NCI-H2107 treated with DMSO at 0.1 percent for 48 hours (cell line): ENCODE data around the gene SART3.
"Not testable (repeated sequence)": the region's sequence is repeated elsewhere in the genome, so short reads cannot be mapped to it uniquely, and the experiment has no call there.

Experiments
- DNase-seq: peaks from one replicate; lab custom pipeline; 2025; ENCODE audit not compliant: unreplicated experiment; lab: John Stamatoyannopoulos, UW

SART3 gene

GRCh38 chr12:108564724-108565123 lies 3.8 kb upstream of the SART3 start:
- no peak for DNase-seq

GRCh38 chr12:108563804-108564151 lies 2.8 kb upstream of the SART3 start:
- no peak for DNase-seq

- DNase-seq, result peak; percentile 63
These were observed 2.3 kb upstream of the SART3 start for GRCh38 chr12:108563136-108563803.

- peak; percentile 94 for DNase-seq
These were observed 1.6 kb upstream of the SART3 start, which contains the start of gene ISCU for GRCh38 chr12:108562348-108563135. Gene ISCU, plus strand, starts transcription at chr12:108562596. Its CDS starts 27 bp downstream, at chr12:108562623.

- DNase-seq, result peak; percentile 71
These were observed 927 bp upstream of the SART3 start for GRCh38 chr12:108561852-108562347.

GRCh38 chr12:108560321-108560721 lies 652 bp downstream of the SART3 start:
- peak; percentile 7 for DNase-seq

GRCh38 chr12:108559748-108560147 lies 1.2 kb downstream of the SART3 start:
- DNase-seq, result no peak

GRCh38 chr12:108559007-108559655 lies 1.8 kb downstream of the SART3 start:
- no peak for DNase-seq

- not testable (repeated sequence) for DNase-seq
These were observed 5.6 kb downstream of the SART3 start for GRCh38 chr12:108555383-108555782.

GRCh38 chr12:108553799-108554198 lies 7.2 kb downstream of the SART3 start:
- no peak for DNase-seq

GRCh38 chr12:108551535-108551934 lies 9.4 kb downstream of the SART3 start:
- DNase-seq, result no peak

GRCh38 chr12:108548954-108549521 lies 11.9 kb downstream of the SART3 start:
- no peak for DNase-seq

GRCh38 chr12:108547686-108548085 lies 13.3 kb downstream of the SART3 start:
- DNase-seq, result no peak

GRCh38 chr12:108543652-108544051 lies 17.3 kb downstream of the SART3 start:
- DNase-seq, result no peak

GRCh38 chr12:108542320-108542719 lies 18.7 kb downstream of the SART3 start:
- no peak for DNase-seq

GRCh38 chr12:108538616-108539195 lies 22.3 kb downstream of the SART3 start:
- DNase-seq, result no peak

- no peak for DNase-seq
These were observed 22.8 kb downstream of the SART3 start for GRCh38 chr12:108538146-108538545.

- DNase-seq, result peak; percentile 99
These were observed 28.8 kb downstream of the SART3 start for GRCh38 chr12:108531929-108532848.

- no peak for DNase-seq
These were observed 30.8 kb downstream of the SART3 start for GRCh38 chr12:108530161-108530560.

GRCh38 chr12:108527166-108527496 lies 33.8 kb downstream of the SART3 start:
- no peak for DNase-seq
